ENCODE data around the gene TK1. TPM values are rescaled to one million over a fixed set of nuclear protein-coding genes. Genes with fewer than 3 reads are reported as not detected.
A peak's percentile ranks its signal among the peaks of the same experiment; 100 is the strongest.
"Not testable (repeated sequence)": the region's sequence is repeated elsewhere in the genome, so short reads cannot be mapped to it uniquely, and the experiment has no call there.

The TK1 gene
- total RNA-seq, 4 donors from 2014 or later, result 7.4 to 27.9 (median 9.4) TPM

DNA sequence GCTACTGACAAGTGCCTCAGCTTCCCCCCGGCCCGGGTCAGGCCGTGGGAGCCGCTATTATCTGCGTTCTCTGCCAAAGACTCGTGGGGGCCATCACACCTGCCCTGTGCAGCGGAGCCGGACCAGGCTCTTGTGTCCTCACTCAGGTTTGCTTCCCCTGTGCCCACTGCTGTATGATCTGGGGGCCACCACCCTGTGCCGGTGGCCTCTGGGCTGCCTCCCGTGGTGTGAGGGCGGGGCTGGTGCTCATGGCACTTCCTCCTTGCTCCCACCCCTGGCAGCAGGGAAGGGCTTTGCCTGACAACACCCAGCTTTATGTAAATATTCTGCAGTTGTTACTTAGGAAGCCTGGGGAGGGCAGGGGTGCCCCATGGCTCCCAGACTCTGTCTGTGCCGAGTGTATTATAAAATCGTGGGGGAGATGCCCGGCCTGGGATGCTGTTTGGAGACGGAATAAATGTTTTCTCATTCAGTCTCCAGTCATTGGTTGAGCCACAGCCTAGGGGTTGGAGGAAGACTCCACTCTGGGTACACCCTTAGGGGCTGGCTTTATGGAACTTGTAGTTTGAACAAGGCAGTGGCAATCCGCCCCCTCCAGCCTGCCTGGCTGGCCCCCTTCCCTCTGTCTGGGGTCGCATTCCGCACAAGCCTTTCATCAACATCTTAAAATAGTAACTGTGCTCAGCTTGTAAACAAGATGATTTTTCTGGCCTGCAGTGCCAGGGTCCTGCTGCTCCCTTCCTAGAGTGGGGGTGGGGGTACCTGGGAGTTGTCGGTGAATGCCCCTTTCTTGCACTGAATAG lies 14.4 kb downstream of the TK1 start:
- Histone ChIP-seq H3K9me3 (no peaks in the 10 kb centered on the region), H3K4me3 (peak overlapping the region in 2 of 4 donors; percentile 10 to 14), H3K27me3 (no peaks in the 10 kb centered on the region), H3K27ac (peak overlapping the region; percentile 85 to 95 (median 92)), H3K4me1 (peaks cover 68 to 90% (median 82%) of the 10 kb centered on the region in 4 donors), H3K36me3 (no peaks in the 10 kb centered on the region)
- 24% methylated on average over 19 of the region's 19 CpGs; no CpG with 5 or more reads in 1 of the 2 donors for WGBS, 2 donors (ENCODE audit: low coverage in 1 of 2)
- intact Hi-C loops (cut with DNase I; ENCODE audit: low total_unique reads), result no loop called here
- peak; percentile 89 for DNase-seq
- in situ Hi-C loops (cut with MboI; ENCODE audit: low pct_ligation_motif_present in 1 of 4, low pct_unique_long_range_greater_than_20kb in 1 of 4, low sequenced_read_pairs in 3 of 4), result loop anchor here in 2 of 4 donors (10.0 kb wide), 1 partner anchor 58 kb away; no protein-coding TSS in a partner anchor
- TF ChIP-seq POLR2A (IDR thresholded peaks at IDR 0.05) (peak; percentile 51), POLR2AphosphoS5 (IDR thresholded peaks at IDR 0.05) (peak in 2 of 3 donors; percentile 54 to 64), EP300 (IDR thresholded peaks at IDR 0.05; ENCODE audit: low read depth) (no peak)
- TF ChIP-seq, protein P1, sequence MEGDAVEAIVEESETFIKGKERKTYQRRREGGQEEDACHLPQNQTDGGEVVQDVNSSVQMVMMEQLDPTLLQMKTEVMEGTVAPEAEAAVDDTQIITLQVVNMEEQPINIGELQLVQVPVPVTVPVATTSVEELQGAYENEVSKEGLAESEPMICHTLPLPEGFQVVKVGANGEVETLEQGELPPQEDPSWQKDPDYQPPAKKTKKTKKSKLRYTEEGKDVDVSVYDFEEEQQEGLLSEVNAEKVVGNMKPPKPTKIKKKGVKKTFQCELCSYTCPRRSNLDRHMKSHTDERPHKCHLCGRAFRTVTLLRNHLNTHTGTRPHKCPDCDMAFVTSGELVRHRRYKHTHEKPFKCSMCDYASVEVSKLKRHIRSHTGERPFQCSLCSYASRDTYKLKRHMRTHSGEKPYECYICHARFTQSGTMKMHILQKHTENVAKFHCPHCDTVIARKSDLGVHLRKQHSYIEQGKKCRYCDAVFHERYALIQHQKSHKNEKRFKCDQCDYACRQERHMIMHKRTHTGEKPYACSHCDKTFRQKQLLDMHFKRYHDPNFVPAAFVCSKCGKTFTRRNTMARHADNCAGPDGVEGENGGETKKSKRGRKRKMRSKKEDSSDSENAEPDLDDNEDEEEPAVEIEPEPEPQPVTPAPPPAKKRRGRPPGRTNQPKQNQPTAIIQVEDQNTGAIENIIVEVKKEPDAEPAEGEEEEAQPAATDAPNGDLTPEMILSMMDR (IDR thresholded peaks at IDR 0.05), result no peak

DNA sequence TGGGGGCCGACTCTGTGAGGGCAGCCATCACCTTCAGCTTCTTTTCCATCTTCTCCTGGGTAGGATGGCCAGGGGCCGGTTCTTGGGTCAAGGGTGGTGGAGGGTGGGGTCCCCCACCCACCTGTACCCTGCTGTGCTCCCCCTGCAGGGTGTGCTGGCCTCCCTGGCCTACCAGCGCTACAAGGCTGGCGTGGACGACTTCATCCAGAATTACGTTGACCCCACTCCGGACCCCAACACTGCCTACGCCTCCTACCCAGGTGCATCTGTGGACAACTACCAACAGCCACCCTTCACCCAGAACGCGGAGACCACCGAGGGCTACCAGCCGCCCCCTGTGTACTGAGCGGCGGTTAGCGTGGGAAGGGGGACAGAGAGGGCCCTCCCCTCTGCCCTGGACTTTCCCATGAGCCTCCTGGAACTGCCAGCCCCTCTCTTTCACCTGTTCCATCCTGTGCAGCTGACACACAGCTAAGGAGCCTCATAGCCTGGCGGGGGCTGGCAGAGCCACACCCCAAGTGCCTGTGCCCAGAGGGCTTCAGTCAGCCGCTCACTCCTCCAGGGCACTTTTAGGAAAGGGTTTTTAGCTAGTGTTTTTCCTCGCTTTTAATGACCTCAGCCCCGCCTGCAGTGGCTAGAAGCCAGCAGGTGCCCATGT lies 15.1 kb downstream of the TK1 start:
- H3K4me3 ChIP-seq, result peak overlapping the region in 2 of 4 donors; percentile 10 to 14

DNA sequence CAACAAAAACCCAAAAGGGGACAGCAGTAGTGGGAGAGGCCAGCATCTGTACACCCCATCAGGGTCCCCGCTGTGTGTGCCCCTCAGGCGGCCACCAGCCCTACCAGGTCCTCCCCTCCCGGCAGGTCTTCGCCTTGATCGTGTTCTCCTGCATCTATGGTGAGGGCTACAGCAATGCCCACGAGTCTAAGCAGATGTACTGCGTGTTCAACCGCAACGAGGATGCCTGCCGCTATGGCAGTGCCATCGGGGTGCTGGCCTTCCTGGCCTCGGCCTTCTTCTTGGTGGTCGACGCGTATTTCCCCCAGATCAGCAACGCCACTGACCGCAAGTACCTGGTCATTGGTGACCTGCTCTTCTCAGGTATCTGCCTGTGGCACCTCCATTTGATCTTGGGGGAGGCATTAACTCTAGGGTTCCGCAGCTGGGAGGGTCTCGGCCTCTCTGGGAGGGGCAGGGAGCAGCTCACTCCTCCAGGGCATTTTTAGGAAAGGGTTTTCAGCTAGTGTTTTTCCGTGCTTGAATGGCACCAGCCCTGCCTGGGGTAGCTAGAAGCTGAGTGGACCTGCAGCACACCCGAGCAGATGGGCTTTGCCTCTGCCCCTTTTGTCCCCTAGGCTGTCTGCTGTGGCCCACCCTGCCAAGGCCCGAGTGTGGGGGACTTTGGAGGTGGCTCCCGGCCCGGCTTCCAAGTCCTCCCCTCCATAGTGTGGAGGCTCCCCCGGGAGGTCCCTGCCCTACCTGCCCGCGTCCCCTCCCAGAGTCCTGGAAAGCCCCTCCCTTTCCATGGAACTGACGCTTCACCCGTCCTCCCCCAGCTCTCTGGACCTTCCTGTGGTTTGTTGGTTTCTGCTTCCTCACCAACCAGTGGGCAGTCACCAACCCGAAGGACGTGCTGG lies 15.9 kb downstream of the TK1 start:
- TF ChIP-seq POLR2A (IDR thresholded peaks at IDR 0.05) (no peak), EP300 (IDR thresholded peaks at IDR 0.05; ENCODE audit: low read depth) (no peak), POLR2AphosphoS5 (IDR thresholded peaks at IDR 0.05) (no peak)
- TF ChIP-seq, protein P1 (IDR thresholded peaks at IDR 0.05), result no peak
- Histone ChIP-seq H3K27me3 (no peaks in the 10 kb centered on the region), H3K36me3 (no peaks in the 10 kb centered on the region), H3K9me3 (no peaks in the 10 kb centered on the region), H3K4me1 (peaks cover 58 to 82% (median 69%) of the 10 kb centered on the region in 4 donors), H3K4me3 (no peak overlapping the region), H3K27ac (peak overlapping the region; percentile 85 to 95 (median 92))
- DNase-seq, result no peak
- intact Hi-C loops (cut with DNase I; ENCODE audit: low total_unique reads), result no loop called here
- in situ Hi-C loops (cut with MboI; ENCODE audit: low pct_ligation_motif_present in 1 of 4, low pct_unique_long_range_greater_than_20kb in 1 of 4, low sequenced_read_pairs in 3 of 4), result loop anchor here in 2 of 4 donors (10.0 kb wide), 1 partner anchor 56 kb away; no protein-coding TSS in a partner anchor
- 70 to 80% methylated on average over 2 to 31 of the region's 31 CpGs for WGBS, 2 donors (ENCODE audit: low coverage in 1 of 2)

More for the DNA sequence above, 15.1 kb downstream of the TK1 start:
- intact Hi-C loops (cut with DNase I; ENCODE audit: low total_unique reads); H3K9me3 ChIP-seq; DNase-seq; H3K36me3 ChIP-seq; H3K27me3 ChIP-seq: not testable (repeated sequence)
- Histone ChIP-seq H3K27ac (peak overlapping the region; percentile 85 to 95 (median 92)), H3K4me1 (peaks cover 65 to 85% (median 76%) of the 10 kb centered on the region in 4 donors)
- in situ Hi-C loops (cut with MboI; ENCODE audit: low pct_ligation_motif_present in 1 of 4, low pct_unique_long_range_greater_than_20kb in 1 of 4, low sequenced_read_pairs in 3 of 4), result loop anchor here in 2 of 4 donors (10.0 kb wide), 1 partner anchor 57 kb away; no protein-coding TSS in a partner anchor
- WGBS, 2 donors (ENCODE audit: low coverage in 1 of 2), result 66% methylated on average over 19 of the region's 19 CpGs; no CpG with 5 or more reads in 1 of the 2 donors

DNA sequence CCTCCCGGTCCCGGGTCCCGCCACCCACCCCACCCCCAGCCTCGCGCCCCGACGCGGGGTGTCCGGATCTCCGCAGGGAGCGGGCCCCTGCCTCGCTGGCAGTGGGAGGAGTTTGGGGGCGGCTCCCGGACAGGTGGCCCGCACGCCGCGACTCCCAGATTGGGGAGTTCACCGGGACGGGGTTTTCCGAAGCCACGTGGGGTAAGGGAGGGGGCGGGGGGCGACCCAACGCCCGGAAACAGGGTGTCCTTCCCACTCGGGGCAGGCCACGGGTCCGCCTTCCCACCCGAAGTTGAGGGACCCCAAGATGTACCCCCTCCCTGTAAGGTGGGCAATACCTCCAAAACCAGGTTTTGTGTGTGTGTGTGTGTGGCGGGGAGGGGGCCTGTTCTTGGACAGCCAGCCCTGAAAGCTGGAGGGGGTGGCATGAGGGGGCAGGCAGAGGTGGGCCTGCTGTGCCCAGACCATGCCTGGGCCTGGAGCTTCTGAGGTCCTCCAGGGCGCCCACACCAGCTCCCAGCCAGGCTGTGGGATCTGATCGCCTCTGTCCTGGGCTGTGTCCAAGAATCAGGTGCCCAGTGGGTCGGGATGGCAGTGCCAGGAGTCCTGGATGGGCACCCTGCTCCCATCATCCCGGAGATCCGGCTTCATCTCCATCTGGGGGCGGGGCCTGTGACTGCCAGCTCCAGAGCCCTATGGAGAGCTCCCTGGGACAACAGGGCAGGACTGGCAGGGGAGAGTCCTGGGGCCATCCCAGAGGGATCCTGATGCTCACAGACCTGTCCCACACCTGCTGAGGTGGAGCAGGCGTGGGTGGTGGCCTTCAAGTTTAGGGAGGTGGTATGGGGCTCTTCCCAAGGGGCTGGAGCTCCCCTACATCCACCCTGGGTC lies 17.7 kb downstream of the TK1 start:
- WGBS, 2 donors (ENCODE audit: low coverage in 1 of 2), result 12% methylated on average over 23 of the region's 38 CpGs; no CpG with 5 or more reads in 1 of the 2 donors

More for the DNA sequence above, 17.7 kb downstream of the TK1 start:
- H3K27ac ChIP-seq, result peak overlapping the region; percentile 90 to 95 (median 92)
- no peaks in the 10 kb centered on the region for H3K36me3 ChIP-seq
- intact Hi-C loops (cut with DNase I; ENCODE audit: low total_unique reads), result no loop called here
- in situ Hi-C loops (cut with MboI; ENCODE audit: low pct_ligation_motif_present in 1 of 4, low pct_unique_long_range_greater_than_20kb in 1 of 4, low sequenced_read_pairs in 3 of 4), result no loop called here
- peak; percentile 85 for DNase-seq
- H3K9me3 ChIP-seq, result no peaks in the 10 kb centered on the region
- H3K27me3 ChIP-seq, result no peaks in the 10 kb centered on the region
- peak overlapping the region; percentile 69 to 96 (median 93) for H3K4me3 ChIP-seq
- H3K4me1 ChIP-seq, result peaks cover 40 to 64% (median 52%) of the 10 kb centered on the region in 4 donors
- TF ChIP-seq, protein P1 (IDR thresholded peaks at IDR 0.05), result no peak
- no peak for TF ChIP-seq POLR2AphosphoS5 (IDR thresholded peaks at IDR 0.05)
- no peak for TF ChIP-seq EP300 (IDR thresholded peaks at IDR 0.05; ENCODE audit: low read depth)
- no peak for TF ChIP-seq POLR2A (IDR thresholded peaks at IDR 0.05)
